ENCODE results near the gene TP63.

The TP63 gene
- long read RNA-seq = 0 reads

- no peak for DNase-seq (ENCODE audit: low read depth in 1 of 2, low spot score in 1 of 2)
- H3K27ac ChIP-seq (replicated peaks) = no peak within 1 kb of the TSS
- no peaks in the 10 kb centered on the region for H3K27me3 ChIP-seq (ENCODE audit: insufficient read depth, poor library complexity, severe bottlenecking)
- no peak for TF ChIP-seq CTCF (IDR thresholded peaks at IDR 0.05; ENCODE audit: insufficient read depth, low read length)
- no peak for TF ChIP-seq POLR2AphosphoS5 (IDR thresholded peaks at IDR 0.05; ENCODE audit: low read depth)
- no peak for TF ChIP-seq GABPA (IDR thresholded peaks at IDR 0.05; ENCODE audit: low read depth)
- no peak within 1 kb of the TSS for H3K4me3 ChIP-seq (replicated peaks; ENCODE audit: insufficient read depth, low read length)
Measured at GRCh38 chr3:189631373-189631408, at the start of gene TP63. Gene TP63, plus strand, starts transcription at chr3:189631389. Its CDS starts 127 bp downstream, at chr3:189631516.

- TF ChIP-seq GABPA (IDR thresholded peaks at IDR 0.05; ENCODE audit: low read depth) (no peak), SPI1 (IDR thresholded peaks at IDR 0.05; ENCODE audit: borderline replicate concordance, low read depth) (no peak), POLR2AphosphoS5 (IDR thresholded peaks at IDR 0.05; ENCODE audit: low read depth) (no peak), CTCF (IDR thresholded peaks at IDR 0.05; ENCODE audit: insufficient read depth, low read length) (no peak), REST (IDR thresholded peaks at IDR 0.05; ENCODE audit: insufficient replicate concordance, low read depth) (no peak)
Measured at GRCh38 chr3:189582179-189582578, 49.0 kb upstream of the TP63 start.

GRCh38 chr3:189584645-189585044, 46.5 kb upstream of the TP63 start:
- Histone ChIP-seq H3K27ac (replicated peaks) (no peak overlapping the region), H3K27me3 (ENCODE audit: insufficient read depth, poor library complexity, severe bottlenecking) (no peaks in the 10 kb centered on the region), H3K4me3 (replicated peaks; ENCODE audit: insufficient read depth, low read length) (no peak overlapping the region)
- no peak for DNase-seq (ENCODE audit: low read depth in 1 of 2, low spot score in 1 of 2)
- no peak for TF ChIP-seq POLR2AphosphoS5 (IDR thresholded peaks at IDR 0.05; ENCODE audit: low read depth)
- no peak for TF ChIP-seq CTCF (IDR thresholded peaks at IDR 0.05; ENCODE audit: insufficient read depth, low read length)
- TF ChIP-seq SPI1 (IDR thresholded peaks at IDR 0.05; ENCODE audit: borderline replicate concordance, low read depth) = no peak
- no peak for TF ChIP-seq GABPA (IDR thresholded peaks at IDR 0.05; ENCODE audit: low read depth)
- no peak for TF ChIP-seq REST (IDR thresholded peaks at IDR 0.05; ENCODE audit: insufficient replicate concordance, low read depth)

More at GRCh38 chr3:189582179-189582578, 49.0 kb upstream of the TP63 start:
- no peaks in the 10 kb centered on the region for H3K27me3 ChIP-seq (ENCODE audit: insufficient read depth, poor library complexity, severe bottlenecking)
- H3K27ac ChIP-seq (replicated peaks) = no peak overlapping the region
- DNase-seq (ENCODE audit: low read depth in 1 of 2, low spot score in 1 of 2) = no peak
- no peak overlapping the region for H3K4me3 ChIP-seq (replicated peaks; ENCODE audit: insufficient read depth, low read length)

GRCh38 chr3:189586941-189587663, 44.1 kb upstream of the TP63 start:
- H3K27ac ChIP-seq (replicated peaks) = no peak overlapping the region
- no peaks in the 10 kb centered on the region for H3K27me3 ChIP-seq (ENCODE audit: insufficient read depth, poor library complexity, severe bottlenecking)
- no peak overlapping the region for H3K4me3 ChIP-seq (replicated peaks; ENCODE audit: insufficient read depth, low read length)
- no peak for DNase-seq (ENCODE audit: low read depth in 1 of 2, low spot score in 1 of 2)
- TF ChIP-seq REST (IDR thresholded peaks at IDR 0.05; ENCODE audit: insufficient replicate concordance, low read depth) = no peak
- no peak for TF ChIP-seq GABPA (IDR thresholded peaks at IDR 0.05; ENCODE audit: low read depth)
- no peak for TF ChIP-seq CTCF (IDR thresholded peaks at IDR 0.05; ENCODE audit: insufficient read depth, low read length)
- no peak for TF ChIP-seq POLR2AphosphoS5 (IDR thresholded peaks at IDR 0.05; ENCODE audit: low read depth)
- no peak for TF ChIP-seq SPI1 (IDR thresholded peaks at IDR 0.05; ENCODE audit: borderline replicate concordance, low read depth)
